Measurements from ENCODE around the gene HES2. TPM values are rescaled to one million over a fixed set of nuclear protein-coding genes. Genes with fewer than 3 reads are reported as not detected.

The HES2 gene
- total RNA-seq, 2 donors from 2014 or later, result 14.2 to 24.0 TPM

GRCh38 chr1:6424000-6424565 is 4.4 kb upstream of the HES2 start:
- intact Hi-C loops (cut with DNase I), result no loop called here
- Histone ChIP-seq H3K9me3 (no peaks in the 10 kb centered on the region), H3K36me3 (no peaks in the 10 kb centered on the region), H3K4me1 (peaks cover 23% of the 10 kb centered on the region), H3K9ac (ENCODE audit: low read depth in 2 of 2, low read length in 2 of 2) (no peak overlapping the region), H3K4me3 (peak overlapping the region; percentile 24), H3K27ac (no peak overlapping the region), H3K27me3 (peaks cover 45% of the 10 kb centered on the region)
- DNase-seq, result no peak
- no peak for TF ChIP-seq CTCF (IDR thresholded peaks at IDR 0.05)

GRCh38 chr1:6423321-6423999 is 3.7 kb upstream of the HES2 start:
- Histone ChIP-seq H3K4me3 (no peak overlapping the region), H3K9me3 (no peaks in the 10 kb centered on the region), H3K27me3 (peaks cover 50% of the 10 kb centered on the region), H3K9ac (ENCODE audit: low read depth in 2 of 2, low read length in 2 of 2) (no peak overlapping the region), H3K27ac (no peak overlapping the region), H3K4me1 (peaks cover 26% of the 10 kb centered on the region), H3K36me3 (no peaks in the 10 kb centered on the region)
- DNase-seq, result peak; percentile 86
- TF ChIP-seq CTCF (IDR thresholded peaks at IDR 0.05), result peak; percentile 69
- intact Hi-C loops (cut with DNase I), result no loop called here

- no peak for DNase-seq
- intact Hi-C loops (cut with DNase I), result no loop called here
- H3K27me3 ChIP-seq, result peaks cover 50% of the 10 kb centered on the region
- H3K27ac ChIP-seq, result no peak overlapping the region
- TF ChIP-seq CTCF (IDR thresholded peaks at IDR 0.05), result no peak
- no peaks in the 10 kb centered on the region for H3K36me3 ChIP-seq
- peaks cover 28% of the 10 kb centered on the region for H3K4me1 ChIP-seq
- H3K9me3 ChIP-seq, result no peaks in the 10 kb centered on the region
- peak overlapping the region in 1 of 2 donors; percentile 34 for H3K9ac ChIP-seq (ENCODE audit: low read depth in 2 of 2, low read length in 2 of 2)
- no peak overlapping the region for H3K4me3 ChIP-seq
These were observed 1.5 kb upstream of the HES2 start for GRCh38 chr1:6421266-6421665.

- Histone ChIP-seq H3K27ac (peak overlapping the region; percentile 37), H3K4me1 (peaks cover 28% of the 10 kb centered on the region), H3K4me3 (peak overlapping the region; percentile 50), H3K36me3 (no peaks in the 10 kb centered on the region), H3K9ac (ENCODE audit: low read depth in 2 of 2, low read length in 2 of 2) (peak overlapping the region in 1 of 2 donors; percentile 76), H3K27me3 (peaks cover 47% of the 10 kb centered on the region), H3K9me3 (no peaks in the 10 kb centered on the region)
- intact Hi-C loops (cut with DNase I), result no loop called here
- TF ChIP-seq CTCF (IDR thresholded peaks at IDR 0.05), result no peak
- DNase-seq, result peak; percentile 77
These were observed 829 bp upstream of the HES2 start for GRCh38 chr1:6420454-6421042.

GRCh38 chr1:6419397-6419803 is 319 bp downstream of the HES2 start:
- no peaks in the 10 kb centered on the region for H3K36me3 ChIP-seq
- intact Hi-C loops (cut with DNase I), result no loop called here
- peak overlapping the region; percentile 29 to 55 for H3K9ac ChIP-seq (ENCODE audit: low read depth in 2 of 2, low read length in 2 of 2)
- H3K9me3 ChIP-seq, result no peaks in the 10 kb centered on the region
- peaks cover 37% of the 10 kb centered on the region for H3K27me3 ChIP-seq
- DNase-seq, result no peak
- peaks cover 28% of the 10 kb centered on the region for H3K4me1 ChIP-seq
- no peak for TF ChIP-seq CTCF (IDR thresholded peaks at IDR 0.05)
- peak overlapping the region; percentile 12 for H3K27ac ChIP-seq
- H3K4me3 ChIP-seq, result peak overlapping the region; percentile 50
